HepG2 (cell line): Measurements from ENCODE around the gene ASB16. TPM values are rescaled to one million over a fixed set of nuclear protein-coding genes. Genes with fewer than 3 reads are reported as not detected.

ENCODE experiments used
- ATAC-seq: fragments of 200-7000 bp; cut with Tn5 transposase; 3 replicates; pipeline ENCODE4 v1.9.1; 2020; ENCODE audit warnings: mild to moderate bottlenecking, moderate library complexity
- BruUV-seq: library from RNA; stranded (reverse); fragments of 400-500 nt; replicated peaks from 2 replicates; lab custom pipeline; 2021; lab: Mats Ljungman, UMichigan
- CTCF ChIA-PET: fragments of 300-600 bp; formaldehyde crosslinking; extraction: SDS; loops from one replicate; lab custom pipeline; 2021; ENCODE audit warnings: low total read pairs, inconsistent platforms, low intra/inter-chr PET ratio; lab: Yijun Ruan, JAX
- POLR2A ChIA-PET: fragments of 350-600 bp; sonication (Branson Sonifier 250); formaldehyde crosslinking; loops from one replicate; lab custom pipeline; 2020; ENCODE audit warnings: antibody characterized with exemption, inconsistent platforms; lab: Yijun Ruan, JAX
- DNase-seq: peaks from one replicate; pipeline ENCODE4 v3.0.0-alpha.2; 2015; ENCODE audit warnings: low spot score
- FAIRE-seq: peaks from 3 replicates; lab custom pipeline; 2011; peaks lifted over from hg19 to GRCh38; lab: Jason Lieb, UNC
- H2AFZ ChIP-seq: one replicate; pipeline ENCODE4 v1.6.1; 2011; ENCODE audit warnings: low read length, inconsistent platforms
- H3K27ac ChIP-seq: fragments of 300-600 bp; 3 replicates; pipeline ENCODE4 v1.8.0; 2011; ENCODE audit warnings: mixed run types, mild to moderate bottlenecking, mixed read lengths, low read length, inconsistent platforms; ENCODE audit not compliant: insufficient read depth; ENCODE audit errors: extremely low read length
- H3K27me3 ChIP-seq, 2 experiments: fragments of 200-600 bp in 1 of 2; 2 replicates in 1 of 2; 3 replicates in 1 of 2; pipeline versions ENCODE4 v1.6.0 to v1.8.0; 2011; ENCODE audit warnings: low read length in 2 of 2, mild to moderate bottlenecking in 2 of 2, moderate library complexity in 2 of 2, inconsistent platforms in 1 of 2; ENCODE audit not compliant: insufficient read depth in 2 of 2, control insufficient read depth in 1 of 2
- H3K36me3 ChIP-seq, 2 experiments: fragments of 200-600 bp in 1 of 2; replicated peaks in 1 of 2; 2 replicates in 1 of 2; 3 replicates in 1 of 2; pipeline versions ENCODE4 v1.5.1 to v1.8.0; 2011; ENCODE audit warnings: low read length in 2 of 2, inconsistent platforms in 1 of 2; ENCODE audit not compliant: insufficient read depth in 2 of 2, control insufficient read depth in 1 of 2
- H3K4me1 ChIP-seq: 2 replicates; pipeline ENCODE4 v1.5.1; 2012; ENCODE audit warnings: low read length, inconsistent platforms; ENCODE audit not compliant: insufficient read depth
- H3K4me2 ChIP-seq: 2 replicates; pipeline ENCODE4 v1.6.0; 2011; ENCODE audit warnings: low read depth, low read length, inconsistent platforms
- H3K4me3 ChIP-seq, 3 experiments: fragments of 200-600 bp in 1 of 3; sonication (generic), shearing (Covaris generic) in 1 of 3; replicated peaks in 1 of 3; 2 replicates each; pipeline ENCODE4 v1.5.1; 2011 to 2016; ENCODE audit warnings: low read length in 3 of 3, inconsistent platforms in 2 of 3, low read depth in 2 of 3, mild to moderate bottlenecking in 2 of 3, control low read depth in 1 of 3, mixed read lengths in 1 of 3; ENCODE audit not compliant: insufficient read depth in 1 of 3
- H3K79me2 ChIP-seq: one replicate; pipeline ENCODE4 v1.6.1; 2011; ENCODE audit warnings: low read length, inconsistent platforms; ENCODE audit not compliant: insufficient read depth
- H3K9ac ChIP-seq: 2 replicates; pipeline ENCODE4 v1.6.0; 2011; ENCODE audit warnings: mild to moderate bottlenecking, low read depth, low read length, inconsistent platforms; ENCODE audit not compliant: insufficient read depth
- H3K9me3 ChIP-seq: 2 replicates; pipeline ENCODE4 v1.5.1; 2012; ENCODE audit warnings: mild to moderate bottlenecking, low read length
- H4K20me1 ChIP-seq: 2 replicates; pipeline ENCODE4 v1.6.0; 2011; ENCODE audit warnings: inconsistent platforms, mild to moderate bottlenecking, low read length, moderate library complexity; ENCODE audit not compliant: insufficient read depth
- AGO2 ChIP-seq: fragments of 200-400 bp; formaldehyde crosslinking; optimal IDR thresholded peaks from 2 replicates; pipeline ENCODE3; 2017; ENCODE audit warnings: mild to moderate bottlenecking, low read depth, low read length, moderate library complexity
- CBX5 ChIP-seq: sonication (generic); formaldehyde crosslinking; IDR thresholded peaks from 2 replicates; pipeline ENCODE4 v1.4.0; 2020; ENCODE audit warnings: missing genetic modification reagents, borderline replicate concordance
- CHD4 ChIP-seq: fragments of 200-600 bp; sonication (generic); IDR thresholded peaks from 2 replicates; pipeline ENCODE4 v1.7.0; 2017; ENCODE audit warnings: mild to moderate bottlenecking, low read length, borderline replicate concordance
- EED ChIP-seq: sonication (generic); formaldehyde crosslinking; IDR thresholded peaks from 2 replicates; pipeline ENCODE4 v1.5.0; 2020; ENCODE audit warnings: mild to moderate bottlenecking, missing genetic modification reagents
- GATA4 ChIP-seq: sonication (generic); IDR thresholded peaks from 2 replicates; pipeline ENCODE4 v1.6.1; 2016; ENCODE audit warnings: antibody characterized with exemption, low read depth, borderline replicate concordance
- HMGA1 ChIP-seq: sonication (generic); formaldehyde crosslinking; conservative IDR thresholded peaks from 2 replicates; pipeline ENCODE4 v1.4.0; 2020; ENCODE audit warnings: missing genetic modification reagents
- POLR2A ChIP-seq, 2 experiments: IDR thresholded peaks; 2 replicates each; pipeline ENCODE4 v1.6.1; 2011; ENCODE audit warnings: low read depth in 2 of 2, low read length in 2 of 2, mild to moderate bottlenecking in 1 of 2, moderate library complexity in 1 of 2; ENCODE audit not compliant: insufficient read depth in 1 of 2
- POLR2AphosphoS5 ChIP-seq: IDR thresholded peaks from 2 replicates; pipeline ENCODE4 v1.6.1; 2012; ENCODE audit warnings: low read depth, low read length
- POLR2G ChIP-seq: fragments of 200-400 bp; formaldehyde crosslinking; IDR thresholded peaks from 2 replicates; pipeline ENCODE4 v1.6.1; 2018; ENCODE audit warnings: mild to moderate bottlenecking, low read depth, low read length, moderate library complexity
- RBFOX2 ChIP-seq: fragments of 200-400 bp; formaldehyde crosslinking; IDR thresholded peaks from 2 replicates; pipeline ENCODE4 v1.6.1; 2017; ENCODE audit warnings: low read depth, mild to moderate bottlenecking, low read length
- SIX1 ChIP-seq: sonication (generic); formaldehyde crosslinking; IDR thresholded peaks from 2 replicates; pipeline ENCODE4 v1.4.0; 2020; ENCODE audit warnings: missing genetic modification reagents, borderline replicate concordance
- SIX4 ChIP-seq: sonication (generic); formaldehyde crosslinking; IDR thresholded peaks from 2 replicates; pipeline ENCODE4 v1.4.0; 2020; ENCODE audit warnings: missing genetic modification reagents
- ZC3H13 ChIP-seq: sonication (generic); formaldehyde crosslinking; IDR thresholded peaks from 2 replicates; pipeline ENCODE4 v1.8.1; 2023; ENCODE audit warnings: mild to moderate bottlenecking, missing genetic modification reagents, moderate library complexity
- ZNF547 ChIP-seq: sonication (generic); formaldehyde crosslinking; IDR thresholded peaks from 2 replicates; pipeline ENCODE4 v1.5.1; 2020; ENCODE audit warnings: mild to moderate bottlenecking, missing genetic modification reagents
- ZNF691 ChIP-seq: sonication (generic); formaldehyde crosslinking; IDR thresholded peaks from 2 replicates; pipeline ENCODE4 v1.4.0; 2020; ENCODE audit warnings: missing genetic modification reagents, low read depth, mild to moderate bottlenecking, borderline replicate concordance
- ZSCAN30 ChIP-seq: sonication (generic); formaldehyde crosslinking; IDR thresholded peaks from 2 replicates; pipeline ENCODE4 v1.5.0; 2020; ENCODE audit warnings: mild to moderate bottlenecking, missing genetic modification reagents
- ZSCAN31 ChIP-seq: sonication (generic); formaldehyde crosslinking; IDR thresholded peaks from 2 replicates; pipeline ENCODE4 v1.5.0; 2020; ENCODE audit warnings: low read depth, mild to moderate bottlenecking, missing genetic modification reagents
- WGBS: methylation state at CpG from one replicate; pipeline ENCODE4 v1.1.6; 2017; ENCODE audit warnings: low lambda C conversion rate; 5-methylcytosine and 5-hydroxymethylcytosine counted together
- in situ Hi-C: cut with HindIII; loops from 2 replicates; pipeline ENCODE4 v1.10.0; 2017; ENCODE audit warnings: low pct_unique_long_range_greater_than_20kb; ENCODE audit not compliant: extremely low pct_ligation_motif_present
- intact Hi-C: fragments of 100-400 bp; cut with micrococcal nuclease; formaldehyde crosslinking; loops from one replicate; pipeline ENCODE4 v1.10.0; 2022; ENCODE audit not compliant: unreplicated experiment
- polyA plus RNA-seq, 8 experiments: library from polyadenylated mRNA; depleted of rRNA in 3 of 8; stranded (reverse) in 7 of 8; unstranded in 1 of 8; fragments of >200 nt; fragmentation: Illumina TruSeq in 4 of 8; extraction: Trizol in 4 of 8; gene quantifications; 2 replicates each; pipeline versions ENCODE4 v1.2.1 to v1.2.3, GENCODE V29; 2011 to 2016; ENCODE audit warnings: low read depth in 4 of 8, missing spikeins in 1 of 8, mixed read lengths in 1 of 8; ENCODE audit not compliant: insufficient read depth in 1 of 8
- total RNA-seq, 5 experiments: library from RNA; depleted of rRNA; stranded (reverse); fragments of >200 nt; fragmentation: Illumina TruSeq; extraction: Trizol; gene quantifications; 2 replicates each; pipeline ENCODE4 v1.2.3, GENCODE V29; 2016; ENCODE audit warnings: low read depth in 1 of 5
- TF ChIP-seq, protein P1 (sequence below): sonication (generic); formaldehyde crosslinking; IDR thresholded peaks from 2 replicates; pipeline ENCODE4 v1.9.0; 2022; ENCODE audit warnings: missing genetic modification reagents, mild to moderate bottlenecking, borderline replicate concordance

ASB16 gene
- total and polyA plus RNA-seq, 2 of the 13 experiments (the other 11 are each of a cell fraction or from before 2014, with no cell fraction given): 0.07 TPM; not detected in 1

DNA sequence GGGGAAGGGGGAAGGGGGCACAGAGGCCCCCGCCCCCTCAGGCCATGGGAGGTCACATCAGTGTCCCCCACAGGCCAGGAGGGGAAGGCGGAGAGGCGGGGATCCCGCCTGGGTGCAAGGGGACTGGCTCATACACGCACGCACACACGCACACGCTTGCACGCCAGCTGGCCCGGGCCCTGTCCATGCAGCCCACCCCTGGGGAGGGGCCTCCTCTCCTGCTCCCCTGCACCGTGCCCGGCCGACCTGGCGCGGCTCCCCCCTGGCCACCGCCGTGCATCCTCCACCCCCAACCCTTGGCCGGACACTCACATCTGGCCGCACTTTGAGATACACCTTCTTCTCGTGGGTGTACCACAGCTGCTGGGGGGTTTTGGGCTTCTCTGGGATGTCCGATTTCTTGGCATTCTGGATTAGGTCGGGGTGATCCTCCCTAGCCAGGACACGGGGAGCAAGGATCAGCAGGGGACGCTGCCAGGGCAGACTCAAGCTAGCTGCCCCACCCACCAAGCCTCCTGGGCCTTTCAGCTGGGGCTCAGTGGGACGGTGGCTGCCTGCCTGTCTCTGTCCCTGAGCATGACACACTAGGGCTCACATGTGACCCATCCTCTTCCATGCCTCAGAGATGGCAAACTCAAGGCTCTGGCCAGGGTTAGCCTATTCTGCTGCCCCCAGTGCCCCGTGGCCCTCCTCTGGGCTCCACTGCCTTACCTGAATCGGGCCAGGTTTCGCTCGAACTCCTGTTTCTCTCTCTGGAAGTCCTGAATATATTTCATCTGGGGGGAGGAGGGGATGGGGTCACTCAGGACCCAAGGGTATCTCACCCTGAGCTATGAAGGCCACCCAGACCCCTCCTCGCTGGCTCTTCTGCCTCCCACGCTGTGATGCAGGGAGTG lies 42.3 kb downstream of the ASB16 start (continued):
- TF ChIP-seq GATA4: no peak
- peak; percentile 83 for TF ChIP-seq AGO2
- peak; percentile 38 for TF ChIP-seq POLR2G
- TF ChIP-seq CHD4: no peak
- peak; percentile 64 for TF ChIP-seq RBFOX2
- TF ChIP-seq CBX5 (CRISPR knock-in tag): no peak
- no peak for TF ChIP-seq ZSCAN31

DNA sequence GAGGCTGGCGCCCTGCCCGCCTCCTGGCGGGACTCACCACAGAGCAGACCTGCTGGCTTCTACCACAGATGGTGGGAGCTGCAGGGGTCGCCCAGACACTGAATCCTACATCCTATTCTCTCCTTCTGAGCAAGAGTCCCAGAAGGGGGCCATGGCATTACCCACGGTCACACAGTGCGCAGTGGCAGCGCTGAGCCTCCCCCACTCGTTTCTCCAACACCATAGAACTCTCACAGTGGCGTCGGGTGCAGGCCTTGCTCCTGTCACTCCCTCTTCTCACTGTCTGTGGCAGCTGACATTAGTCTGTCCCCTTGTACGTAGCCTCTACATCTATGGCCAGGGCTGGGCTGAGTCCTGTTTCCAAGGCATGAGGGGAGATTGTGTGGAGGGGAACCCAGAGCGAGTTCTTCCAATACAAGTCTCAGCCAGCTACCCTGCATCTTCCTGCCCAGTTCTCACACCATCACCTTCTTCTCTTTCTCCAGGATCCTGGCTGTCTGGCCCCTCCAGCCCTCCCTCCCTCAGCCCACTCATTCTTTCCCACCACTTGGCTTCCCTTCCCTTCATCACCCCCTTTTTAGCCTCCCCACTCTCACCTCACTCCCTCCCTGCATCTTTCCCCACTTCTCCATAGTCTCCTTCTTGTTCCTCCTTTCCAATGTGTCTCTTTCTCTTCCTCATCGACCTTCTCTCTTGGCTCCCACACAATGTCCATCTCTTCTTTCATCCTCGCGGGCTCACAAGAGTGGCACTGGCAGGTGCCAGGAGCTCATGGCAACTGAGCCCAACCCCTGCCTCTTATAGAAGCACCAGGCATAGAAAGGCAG lies 43.1 kb downstream of the ASB16 start:
- no peak for TF ChIP-seq ZSCAN30 (CRISPR knock-in tag)
- TF ChIP-seq, protein P1, sequence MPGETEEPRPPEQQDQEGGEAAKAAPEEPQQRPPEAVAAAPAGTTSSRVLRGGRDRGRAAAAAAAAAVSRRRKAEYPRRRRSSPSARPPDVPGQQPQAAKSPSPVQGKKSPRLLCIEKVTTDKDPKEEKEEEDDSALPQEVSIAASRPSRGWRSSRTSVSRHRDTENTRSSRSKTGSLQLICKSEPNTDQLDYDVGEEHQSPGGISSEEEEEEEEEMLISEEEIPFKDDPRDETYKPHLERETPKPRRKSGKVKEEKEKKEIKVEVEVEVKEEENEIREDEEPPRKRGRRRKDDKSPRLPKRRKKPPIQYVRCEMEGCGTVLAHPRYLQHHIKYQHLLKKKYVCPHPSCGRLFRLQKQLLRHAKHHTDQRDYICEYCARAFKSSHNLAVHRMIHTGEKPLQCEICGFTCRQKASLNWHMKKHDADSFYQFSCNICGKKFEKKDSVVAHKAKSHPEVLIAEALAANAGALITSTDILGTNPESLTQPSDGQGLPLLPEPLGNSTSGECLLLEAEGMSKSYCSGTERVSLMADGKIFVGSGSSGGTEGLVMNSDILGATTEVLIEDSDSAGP (CRISPR knock-in tag): 0 out of 2 replicates have a peak, but pooled peaks have one; percentile 3
- TF ChIP-seq POLR2G: peak; percentile 19; the same call in 1 of the 2 replicates
- TF ChIP-seq SIX4 (CRISPR knock-in tag): no peak
- peak; percentile 25; the same call in 1 of the 2 replicates for TF ChIP-seq RBFOX2
- TF ChIP-seq ZNF547 (CRISPR knock-in tag): no peak
- 0 out of 4 replicates have a peak, but pooled peaks of 1 of the 2 experiments have one; percentile 27 for TF ChIP-seq POLR2A (IDR thresholded peaks at IDR 0.05; ENCODE audit: insufficient read depth in 1 of 2, low read depth in 2 of 2, low read length in 2 of 2)
- 0 out of 2 replicates have a peak, but pooled peaks have one; percentile 10 for TF ChIP-seq ZC3H13
- peak; percentile 21; the same call in 1 of the 2 replicates for TF ChIP-seq POLR2AphosphoS5
- 0 out of 2 replicates have a peak, but pooled peaks have one; percentile 27 for TF ChIP-seq EED (CRISPR knock-in tag)
- TF ChIP-seq HMGA1: no peak
- no peak for TF ChIP-seq SIX1 (CRISPR knock-in tag)
- peak; percentile 55 for TF ChIP-seq AGO2
- TF ChIP-seq ZNF691 (CRISPR knock-in tag): no peak
- H3K36me3 ChIP-seq: peaks cover 38 to 69% of the 10 kb centered on the region in 2 experiments
- FAIRE-seq (no peak), ATAC-seq (no peak), DNase-seq (no peak)
- ChIA-PET POLR2A (interaction anchor here (1.6 kb wide), 1 partner anchor 27 kb away, joined by 5 read pairs; the partner anchor contains the start of gene TMUB2), CTCF (no interaction called here)
- H3K9me3 ChIP-seq: no peaks in the 10 kb centered on the region
- no TSS peak for BruUV-seq
- no peak overlapping the region for H2AFZ ChIP-seq
- intact Hi-C loops: no loop called here
- no peaks in the 10 kb centered on the region for H4K20me1 ChIP-seq
- no peaks in the 10 kb centered on the region; a peak in 1 of 5 replicates for H3K27me3 ChIP-seq
- peaks cover 17% of the 10 kb centered on the region for H3K4me1 ChIP-seq
- in situ Hi-C loops: no loop called here
- H3K79me2 ChIP-seq: peaks cover 21% of the 10 kb centered on the region
- WGBS: 96% methylated on average over 15 of the region's 15 CpGs
- no peak overlapping the region for H3K4me3 ChIP-seq
- H3K27ac ChIP-seq: no peak overlapping the region
- no peak overlapping the region for H3K4me2 ChIP-seq
- H3K9ac ChIP-seq: no peak overlapping the region
